ENCODE results near the gene CFAP410. TPM values are rescaled to one million over a fixed set of nuclear protein-coding genes. Genes with fewer than 3 reads are reported as not detected.

CFAP410 gene
- total RNA-seq, 4 donors from 2014 or later = 20.5 to 50.6 (median 39.9) TPM

DNA sequence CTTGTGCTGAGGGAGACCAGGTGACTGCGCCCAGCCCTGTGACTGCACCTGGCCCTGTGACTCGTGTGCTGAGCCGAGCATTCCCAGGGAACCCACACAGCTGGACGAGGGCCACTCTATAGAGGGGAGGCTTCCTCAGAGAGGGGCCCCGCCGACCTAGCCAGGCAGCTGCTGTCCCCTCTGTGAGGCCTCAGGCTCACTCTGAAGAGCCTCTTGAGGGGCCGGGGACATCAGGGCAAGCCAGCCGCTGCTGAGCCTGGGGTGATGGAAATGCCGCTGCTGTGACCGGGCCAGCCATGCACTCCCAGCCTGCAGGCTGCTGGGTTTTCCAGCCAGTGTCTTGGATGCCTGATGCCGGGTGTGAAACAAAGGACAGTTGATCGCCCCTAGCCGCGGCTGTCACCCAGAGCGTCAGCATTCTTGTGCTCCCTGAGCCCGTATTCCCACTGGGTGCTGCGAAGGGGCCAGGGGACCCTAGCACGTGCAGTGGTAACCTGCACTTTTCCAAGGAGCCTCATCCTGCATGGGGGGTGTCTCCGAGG, 21.9 kb downstream of the CFAP410 start:
- Histone ChIP-seq H3K27ac (no peak overlapping the region), H3K36me3 (peaks cover 0 to 99% (median 0%) of the 10 kb centered on the region in 3 donors), H3K4me3 (no peak overlapping the region), H3K4me1 (no peaks in the 10 kb centered on the region), H3K9me3 (no peaks in the 10 kb centered on the region), H3K27me3 (no peaks in the 10 kb centered on the region)
- no peak for DNase-seq
- TF ChIP-seq, protein P1, sequence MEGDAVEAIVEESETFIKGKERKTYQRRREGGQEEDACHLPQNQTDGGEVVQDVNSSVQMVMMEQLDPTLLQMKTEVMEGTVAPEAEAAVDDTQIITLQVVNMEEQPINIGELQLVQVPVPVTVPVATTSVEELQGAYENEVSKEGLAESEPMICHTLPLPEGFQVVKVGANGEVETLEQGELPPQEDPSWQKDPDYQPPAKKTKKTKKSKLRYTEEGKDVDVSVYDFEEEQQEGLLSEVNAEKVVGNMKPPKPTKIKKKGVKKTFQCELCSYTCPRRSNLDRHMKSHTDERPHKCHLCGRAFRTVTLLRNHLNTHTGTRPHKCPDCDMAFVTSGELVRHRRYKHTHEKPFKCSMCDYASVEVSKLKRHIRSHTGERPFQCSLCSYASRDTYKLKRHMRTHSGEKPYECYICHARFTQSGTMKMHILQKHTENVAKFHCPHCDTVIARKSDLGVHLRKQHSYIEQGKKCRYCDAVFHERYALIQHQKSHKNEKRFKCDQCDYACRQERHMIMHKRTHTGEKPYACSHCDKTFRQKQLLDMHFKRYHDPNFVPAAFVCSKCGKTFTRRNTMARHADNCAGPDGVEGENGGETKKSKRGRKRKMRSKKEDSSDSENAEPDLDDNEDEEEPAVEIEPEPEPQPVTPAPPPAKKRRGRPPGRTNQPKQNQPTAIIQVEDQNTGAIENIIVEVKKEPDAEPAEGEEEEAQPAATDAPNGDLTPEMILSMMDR (IDR thresholded peaks at IDR 0.05) = no peak

DNA sequence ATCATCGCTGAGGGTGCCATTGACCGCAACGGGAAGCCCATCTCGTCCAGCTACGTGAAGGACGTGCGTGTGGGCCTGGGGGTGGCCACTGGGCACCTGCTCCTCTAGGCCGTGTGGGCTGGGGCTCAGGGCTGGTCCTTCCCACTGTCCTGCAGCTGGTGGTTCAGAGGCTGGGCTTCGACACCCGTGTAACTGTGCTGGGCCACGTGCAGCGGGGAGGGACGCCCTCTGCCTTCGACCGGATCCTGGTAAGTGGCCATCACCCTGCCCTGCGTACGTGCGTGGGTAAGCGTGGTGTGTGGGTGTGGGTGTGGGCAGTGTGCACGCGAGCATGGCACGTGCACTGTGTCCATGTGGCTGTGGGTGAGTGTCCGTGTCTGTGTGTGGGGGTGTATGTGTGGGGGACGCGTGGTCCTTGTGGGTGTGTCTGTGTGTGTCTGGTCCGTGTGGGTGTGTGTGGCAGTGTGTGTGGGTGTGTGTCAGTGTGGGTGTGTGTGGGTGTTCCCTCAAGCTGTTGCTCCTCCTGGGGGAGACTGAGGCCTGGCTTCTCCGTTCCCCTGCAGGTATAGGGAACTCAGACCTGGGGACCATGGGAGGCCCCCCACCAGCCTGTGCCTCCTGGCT, 22.8 kb downstream of the CFAP410 start:
- DNase-seq = no peak
- TF ChIP-seq, protein P1 (IDR thresholded peaks at IDR 0.05) = no peak
- no peak for TF ChIP-seq POLR2A (IDR thresholded peaks at IDR 0.05)
- H3K36me3 ChIP-seq = peaks cover 0 to 99% (median 0%) of the 10 kb centered on the region in 3 donors

DNA sequence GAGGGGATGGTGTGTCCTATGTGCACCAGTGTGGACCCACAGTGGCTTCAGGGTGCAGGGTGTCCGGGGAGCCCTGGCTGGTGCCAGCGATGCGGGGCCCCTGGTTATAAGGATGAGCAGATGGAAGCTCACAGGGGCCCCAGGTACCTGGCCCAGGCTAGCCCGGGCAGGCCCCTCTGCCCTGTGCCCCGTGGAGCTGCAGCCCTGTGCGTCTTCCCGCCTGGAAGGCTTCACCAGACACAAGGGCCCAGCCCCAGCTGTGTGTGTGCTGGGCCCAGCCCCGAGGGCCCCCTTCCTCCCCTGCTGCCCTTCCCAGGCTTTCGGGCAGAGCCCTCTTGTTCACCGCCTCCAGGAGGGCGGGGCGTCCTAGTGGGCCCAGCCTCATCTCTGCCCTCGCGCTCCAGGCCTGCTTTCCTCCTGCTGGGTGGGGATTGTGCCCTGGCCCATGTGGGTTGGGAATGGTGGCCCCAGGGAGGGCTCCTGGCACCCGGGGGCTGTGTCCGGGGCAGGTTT, 23.4 kb downstream of the CFAP410 start:
- Histone ChIP-seq H3K9me3 (no peaks in the 10 kb centered on the region), H3K27me3 (no peaks in the 10 kb centered on the region), H3K4me1 (no peaks in the 10 kb centered on the region), H3K4me3 (no peak overlapping the region), H3K36me3 (peaks cover 0 to 99% (median 0%) of the 10 kb centered on the region in 3 donors), H3K27ac (no peak overlapping the region)
- DNase-seq = no peak
- TF ChIP-seq, protein P1 (IDR thresholded peaks at IDR 0.05) = no peak
- TF ChIP-seq POLR2A (IDR thresholded peaks at IDR 0.05) = no peak

More for the DNA sequence above, 22.8 kb downstream of the CFAP410 start:
- H3K27ac ChIP-seq = no peak overlapping the region
- H3K27me3 ChIP-seq = no peaks in the 10 kb centered on the region
- no peaks in the 10 kb centered on the region for H3K4me1 ChIP-seq
- no peak overlapping the region for H3K4me3 ChIP-seq
- no peaks in the 10 kb centered on the region for H3K9me3 ChIP-seq

DNA sequence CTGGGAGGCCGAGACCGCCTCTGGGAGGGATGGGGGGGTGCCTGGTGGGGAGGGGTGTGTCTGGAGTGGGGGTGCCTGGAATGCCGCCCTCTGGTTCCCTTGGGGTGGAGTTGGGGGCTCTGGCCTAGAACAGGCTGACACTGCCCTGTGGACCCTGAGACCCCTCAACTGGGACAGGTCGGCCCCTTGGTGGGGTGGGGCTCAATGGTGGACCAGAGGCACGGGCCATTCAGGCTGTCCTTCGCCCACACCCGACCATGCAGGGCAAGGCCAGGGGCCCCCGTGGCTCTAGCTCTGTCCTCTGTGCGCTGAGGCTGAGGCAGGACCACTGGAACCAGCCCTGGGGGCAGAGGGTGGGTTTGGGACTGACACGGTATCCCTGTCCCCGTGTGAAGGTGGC, 24.6 kb downstream of the CFAP410 start:
- H3K4me1 ChIP-seq = no peaks in the 10 kb centered on the region
- no peaks in the 10 kb centered on the region for H3K27me3 ChIP-seq
- no peaks in the 10 kb centered on the region for H3K9me3 ChIP-seq
- no peak for TF ChIP-seq POLR2A (IDR thresholded peaks at IDR 0.05)
- TF ChIP-seq, protein P1 (IDR thresholded peaks at IDR 0.05) = no peak
- H3K27ac ChIP-seq = no peak overlapping the region
- peaks cover 0 to 99% (median 0%) of the 10 kb centered on the region in 3 donors for H3K36me3 ChIP-seq
- DNase-seq = no peak
- no peak overlapping the region for H3K4me3 ChIP-seq

DNA sequence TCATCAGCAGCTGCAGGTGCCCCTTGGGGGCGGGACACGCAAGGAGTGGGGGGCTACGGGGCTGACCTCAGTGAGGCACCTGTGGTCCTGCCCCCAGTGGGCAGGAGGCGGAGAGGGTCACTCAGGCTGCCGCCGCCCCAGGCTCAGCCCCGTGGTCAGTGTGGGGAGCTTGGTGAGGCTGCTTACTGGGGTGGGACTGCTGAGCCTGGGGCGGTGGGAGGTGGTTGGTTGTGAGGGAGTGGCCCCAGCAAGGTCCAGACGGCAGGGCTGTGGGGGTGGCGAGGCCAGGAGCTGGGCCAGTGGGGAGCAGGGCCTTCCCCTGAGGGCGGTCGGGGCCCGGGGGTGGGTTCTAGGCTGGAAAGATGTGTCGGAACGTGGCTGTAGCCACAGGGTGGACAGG, 25.1 kb downstream of the CFAP410 start:
- Histone ChIP-seq H3K4me1 (no peaks in the 10 kb centered on the region), H3K36me3 (peaks cover 0 to 98% (median 0%) of the 10 kb centered on the region in 3 donors)
- TF ChIP-seq, protein P1 (IDR thresholded peaks at IDR 0.05) = no peak
- no peak for TF ChIP-seq POLR2A (IDR thresholded peaks at IDR 0.05)

More for the DNA sequence above, 25.1 kb downstream of the CFAP410 start:
- H3K4me3 ChIP-seq = no peak overlapping the region
- DNase-seq = no peak
- no peak overlapping the region for H3K27ac ChIP-seq
- no peaks in the 10 kb centered on the region for H3K9me3 ChIP-seq
- H3K27me3 ChIP-seq = no peaks in the 10 kb centered on the region

Data from Peyer's patch (tissue), 4 donors.